GM13977 (cell line): ENCODE measurements around the gene TAF6L.

Experiments
- DNase-seq: peaks from one replicate; pipeline ENCODE4 v3.0.0; 2012; ENCODE audit warnings: low spot score
- CTCF ChIP-seq: IDR thresholded peaks from 2 replicates; pipeline ENCODE4 v1.5.1; 2012; ENCODE audit warnings: mild to moderate bottlenecking, control low read depth; ENCODE audit not compliant: insufficient read depth; ENCODE audit errors: extremely low read depth, missing control alignments
- in situ Hi-C: fragments of 300-500 bp; cut with MboI; formaldehyde crosslinking; loops from one replicate; pipeline ENCODE4 v1.12.0; 2022; ENCODE audit warnings: low sequenced_read_pairs, low pct_unique_long_range_greater_than_20kb, mixed read lengths, inconsistent platforms; ENCODE audit not compliant: unreplicated experiment

The TAF6L gene

GRCh38 chr11:62835336-62835735, 64.1 kb downstream of the TAF6L start:
- in situ Hi-C loops, result no loop called here
- DNase-seq, result no peak
- TF ChIP-seq CTCF, result no peak
